HuH-7.5 (cell line): ENCODE measurements around the gene CRY1.
"Not testable (repeated sequence)": the region's sequence is repeated elsewhere in the genome, so short reads cannot be mapped to it uniquely, and the experiment has no call there.

Experiments
- DNase-seq: peaks from one replicate; pipeline ENCODE4 v3.0.0; 2011; ENCODE audit warnings: low spot score

CRY1 gene

DNA sequence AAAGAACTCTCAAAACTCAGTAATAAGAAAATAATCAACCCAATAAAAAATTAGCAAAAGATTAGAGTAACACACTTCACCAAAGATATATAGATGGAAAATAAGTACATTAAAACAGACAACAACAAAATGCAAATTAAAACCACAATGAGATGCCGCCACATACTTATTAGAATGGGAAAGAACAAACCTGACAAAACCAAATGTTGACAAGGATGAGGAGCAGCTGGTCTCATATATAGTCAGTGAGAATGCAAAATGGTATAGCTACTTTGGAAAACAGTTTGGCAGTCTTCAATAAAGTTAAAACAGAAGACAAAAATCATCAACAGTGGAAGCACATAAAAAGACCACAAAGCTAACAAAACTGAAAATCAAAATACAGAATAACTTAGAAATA is 29.1 kb downstream of the CRY1 start:
- DNase-seq, result no peak

DNA sequence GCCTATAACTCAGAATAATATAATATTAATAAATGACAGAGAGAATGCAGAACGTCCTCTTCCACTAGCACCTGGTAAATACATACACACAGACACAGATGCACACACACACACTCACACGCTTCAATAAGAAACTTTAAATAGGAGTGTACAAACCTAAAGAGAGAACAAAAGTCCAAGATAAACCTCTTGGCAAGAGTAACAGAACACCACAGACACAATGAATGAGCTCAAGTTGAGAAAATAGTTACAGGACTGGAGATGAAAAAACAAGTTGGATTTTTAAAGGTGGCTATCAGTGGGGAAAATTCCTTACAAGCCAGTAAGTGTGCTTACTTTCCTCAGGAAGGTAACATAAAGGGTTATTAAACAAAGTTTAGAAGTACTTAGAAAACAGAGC is 35.2 kb downstream of the CRY1 start:
- DNase-seq, result no peak

GRCh38 chr12:107057071-107057834 is 36.1 kb downstream of the CRY1 start:
- DNase-seq, result no peak

GRCh38 chr12:107053709-107054108 is 39.6 kb downstream of the CRY1 start:
- DNase-seq, result no peak

GRCh38 chr12:107045186-107045585 is 48.2 kb downstream of the CRY1 start:
- no peak for DNase-seq

DNA sequence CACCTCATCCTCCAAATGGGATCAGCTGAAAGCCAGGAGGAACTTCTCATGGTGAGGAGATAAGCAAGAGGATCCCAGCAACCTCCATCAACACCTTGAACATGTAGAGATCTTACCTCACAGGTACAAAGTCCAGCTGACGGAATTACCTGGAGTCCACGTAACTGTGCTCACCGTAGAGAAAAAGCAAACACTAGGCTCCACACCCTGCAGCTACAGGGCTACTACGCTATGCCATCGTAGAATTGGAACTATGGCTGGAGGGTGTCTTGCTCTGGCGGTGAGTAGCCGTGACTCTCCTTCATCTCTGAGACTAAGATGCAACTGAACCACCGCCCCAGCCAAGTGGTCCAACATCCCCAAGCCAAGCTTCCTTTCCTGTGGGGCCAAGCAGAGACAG is 50.5 kb downstream of the CRY1 start:
- no peak for DNase-seq

GRCh38 chr12:107035733-107036132 is 57.6 kb downstream of the CRY1 start:
- DNase-seq, result no peak

GRCh38 chr12:107033758-107034739 is 59.3 kb downstream of the CRY1 start:
- DNase-seq, result no peak

DNA sequence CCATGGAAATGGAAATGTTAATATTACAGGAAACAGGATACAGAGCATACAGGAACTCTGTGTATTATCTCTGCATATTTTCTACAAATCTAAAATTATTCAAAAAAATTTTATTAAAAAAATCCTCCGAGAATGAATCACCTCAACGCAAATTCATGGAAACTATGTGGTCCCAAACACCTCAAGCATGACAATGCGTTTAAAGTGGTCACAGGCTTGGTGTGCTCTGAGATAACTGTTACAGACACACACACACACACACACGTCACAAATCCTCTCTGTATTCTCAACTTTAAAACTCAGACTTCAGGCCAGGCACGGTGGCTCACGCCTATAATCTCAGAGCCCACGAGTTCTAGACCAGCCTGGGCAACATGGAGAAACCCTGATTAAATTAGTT is 61.1 kb downstream of the CRY1 start:
- no peak for DNase-seq

DNA sequence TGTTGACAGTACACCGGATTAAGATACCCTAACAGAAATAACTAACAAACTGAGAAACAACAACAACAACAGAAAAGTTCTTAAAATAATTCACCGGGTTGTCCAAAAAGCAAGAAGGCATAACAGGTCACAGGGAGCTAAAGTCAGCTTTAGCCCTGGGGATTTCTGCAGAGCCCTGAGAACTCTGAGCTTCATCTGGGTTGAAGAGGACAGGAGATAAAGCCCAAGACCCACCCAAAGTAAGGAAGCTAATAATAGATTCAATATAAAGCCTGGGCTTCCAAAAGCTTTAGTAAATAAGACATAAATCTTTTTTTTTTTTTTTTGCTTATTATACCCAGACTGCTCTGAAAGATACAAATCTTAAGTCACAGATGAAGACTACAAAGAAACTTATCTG is 62.3 kb downstream of the CRY1 start:
- DNase-seq, result no peak

DNA sequence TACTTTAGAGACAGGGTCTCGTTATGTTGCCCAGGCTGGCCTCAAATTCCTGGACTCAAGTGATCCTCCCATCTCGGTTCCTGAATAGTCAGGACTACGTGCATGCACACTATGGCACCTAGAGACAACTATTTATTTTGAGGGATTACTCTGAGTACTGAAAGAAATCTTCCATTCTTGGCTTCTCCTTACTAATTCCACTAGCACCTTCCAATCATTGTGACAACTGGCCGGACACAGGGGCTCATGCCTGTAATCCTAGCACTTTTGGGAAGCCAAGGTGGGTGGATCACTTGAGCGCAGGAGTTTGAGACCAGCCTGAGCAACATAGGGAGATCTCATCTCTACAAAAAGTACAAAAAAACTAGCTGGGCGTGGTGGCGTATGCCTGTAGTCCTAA is 64.3 kb downstream of the CRY1 start:
- DNase-seq, result no peak

GRCh38 chr12:107027636-107028053 is 65.7 kb downstream of the CRY1 start:
- no peak for DNase-seq

DNA sequence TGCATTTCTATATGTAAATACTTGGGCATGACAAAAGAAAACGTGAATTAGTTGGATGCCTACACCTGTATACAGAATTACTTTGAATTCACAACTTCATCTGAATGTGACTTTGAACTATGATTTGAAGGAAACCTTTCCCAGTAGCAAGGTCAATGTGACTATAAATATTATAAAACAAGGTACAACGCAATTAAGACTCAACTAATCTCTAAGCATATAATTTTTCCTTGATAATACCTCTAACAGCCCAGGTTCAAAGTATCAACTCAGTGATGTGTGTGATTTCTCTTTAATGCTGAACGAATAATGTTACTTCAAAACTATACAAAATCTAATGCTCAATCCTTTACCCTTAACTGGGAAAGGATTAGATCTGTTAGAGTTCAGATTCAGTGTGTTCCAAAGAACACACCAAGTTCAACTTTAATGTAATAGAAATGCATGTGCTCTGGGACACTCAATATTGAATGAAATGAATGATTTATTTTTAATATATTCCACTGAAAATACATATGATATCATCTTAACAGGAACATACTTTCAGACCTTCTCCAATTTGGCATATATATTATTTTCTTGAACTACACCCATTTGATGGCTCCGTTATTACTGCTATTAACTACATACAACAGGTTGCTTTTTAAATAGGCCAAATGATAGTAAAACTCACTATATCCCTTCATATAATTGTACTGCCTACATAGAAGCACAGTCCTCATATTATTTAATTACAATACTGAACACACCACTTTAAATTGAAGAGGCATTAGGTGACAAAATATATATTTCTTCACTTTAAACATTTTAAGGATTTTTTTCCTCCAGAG is 66.3 kb downstream of the CRY1 start:
- DNase-seq, result no peak

DNA sequence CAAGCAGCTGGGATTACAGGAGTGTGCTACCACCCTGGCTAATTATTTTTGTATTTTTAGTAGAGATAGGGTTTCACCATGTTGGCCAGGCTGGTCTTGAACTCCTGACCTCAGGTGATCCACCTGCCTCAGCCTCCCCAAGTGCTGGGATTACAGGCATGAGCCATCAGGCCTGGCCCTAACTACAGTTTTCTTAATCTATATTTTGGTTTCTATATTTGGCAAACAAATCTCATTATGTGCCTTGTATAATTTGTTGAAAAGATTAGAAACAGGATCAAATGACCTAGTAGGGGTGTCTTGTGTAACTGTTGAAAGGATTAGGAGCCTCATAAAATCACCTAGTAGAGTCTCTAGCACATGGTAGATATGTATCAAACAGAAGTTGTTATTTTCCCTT is 67.0 kb downstream of the CRY1 start:
- not testable (repeated sequence) for DNase-seq

GRCh38 chr12:107025671-107026070 is 67.7 kb downstream of the CRY1 start:
- no peak for DNase-seq

DNA sequence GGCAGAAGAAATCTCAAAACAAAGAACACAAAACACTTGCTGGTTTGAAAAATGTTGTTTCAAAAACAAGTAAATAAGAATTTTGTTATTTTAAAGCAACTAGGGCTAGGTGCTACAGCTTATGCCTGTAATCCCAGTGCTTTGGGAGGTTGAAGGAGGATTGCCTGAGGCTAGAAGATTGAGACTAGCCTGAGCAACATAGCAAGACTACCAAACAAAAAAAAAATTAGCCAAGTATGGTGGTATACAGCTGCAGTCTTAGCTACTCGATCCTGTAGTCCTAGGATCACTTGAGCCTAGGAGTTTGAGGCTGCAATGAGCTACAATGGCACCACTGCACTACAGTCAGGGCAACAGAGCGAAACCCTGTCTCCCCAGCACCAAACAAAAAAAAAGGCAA is 73.8 kb downstream of the CRY1 start:
- DNase-seq, result no peak

GRCh38 chr12:107017042-107017441 is 76.3 kb downstream of the CRY1 start:
- DNase-seq, result no peak

DNA sequence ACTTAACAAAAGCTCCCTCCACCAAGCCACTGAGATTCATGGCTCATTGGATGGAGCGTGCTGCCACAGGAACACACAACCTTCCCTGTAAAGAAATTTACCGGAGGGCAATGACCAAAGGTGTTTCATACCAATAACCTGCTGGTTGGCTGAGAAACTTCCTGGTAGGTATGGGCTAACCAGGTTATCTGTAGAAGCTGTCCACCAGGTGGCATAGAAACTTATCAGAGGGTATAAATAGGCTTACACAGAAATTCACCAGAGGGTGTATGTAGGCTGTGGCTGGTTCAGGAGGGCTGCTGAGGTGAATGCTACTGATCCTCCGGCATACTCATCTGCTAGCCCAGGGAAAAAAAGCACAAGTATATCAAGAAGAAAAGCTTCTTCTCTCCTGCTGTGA is 79.3 kb downstream of the CRY1 start:
- DNase-seq, result no peak

DNA sequence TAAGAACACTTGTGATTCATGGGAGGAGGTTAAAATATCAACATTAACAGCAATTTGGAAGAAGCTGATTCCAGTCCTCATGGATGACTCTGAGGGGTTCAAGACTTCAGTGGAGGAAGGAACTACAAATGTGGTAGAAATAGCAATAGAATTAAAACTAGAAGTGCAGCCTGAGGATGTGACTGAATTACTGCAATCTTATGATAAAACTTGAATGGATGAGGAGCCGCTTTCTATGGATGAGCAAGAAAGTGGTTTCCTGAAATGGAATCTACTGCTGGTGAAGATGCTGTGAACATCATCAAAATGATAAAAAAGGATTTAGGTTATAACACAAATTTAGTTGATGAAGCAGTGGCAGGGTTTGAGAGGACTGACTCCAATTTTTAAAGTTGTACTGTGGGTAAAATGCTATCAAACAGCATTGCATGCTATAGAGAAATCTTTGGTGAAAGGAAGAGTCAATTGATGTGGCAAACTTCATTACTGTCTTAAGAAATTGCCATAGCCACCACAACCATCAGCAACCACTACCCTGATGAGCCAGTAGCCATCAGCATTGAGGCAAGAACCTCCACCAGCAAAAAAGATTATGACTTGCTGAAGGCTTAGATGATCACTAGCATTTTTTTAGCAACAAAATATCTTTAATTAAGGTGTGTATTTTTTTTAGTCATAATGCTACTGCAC is 80.5 kb downstream of the CRY1 start:
- DNase-seq, result no peak

DNA sequence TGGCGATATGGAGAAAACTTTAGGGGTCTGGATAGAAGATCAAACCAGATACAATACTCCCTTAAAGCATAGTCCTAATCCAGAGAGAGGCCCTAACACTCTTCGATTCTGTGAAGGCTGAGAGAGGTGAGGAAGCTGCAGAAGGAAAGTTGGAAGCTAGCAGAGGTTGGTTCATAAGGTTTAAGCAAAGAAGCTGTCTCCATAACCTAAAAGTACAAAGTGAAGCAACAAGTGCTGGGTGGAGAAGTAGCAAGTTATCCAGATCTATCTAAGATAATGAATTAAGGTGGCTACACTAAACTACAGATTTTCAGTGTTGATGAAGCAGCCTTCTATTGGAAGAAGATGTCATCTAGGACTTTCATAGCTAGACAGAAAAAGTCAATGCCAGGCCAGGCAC is 81.8 kb downstream of the CRY1 start:
- DNase-seq, result no peak

GRCh38 chr12:107007411-107007810 is 85.9 kb downstream of the CRY1 start:
- DNase-seq, result no peak

- DNase-seq, result not testable (repeated sequence)
Measured at GRCh38 chr12:107002665-107003064, 90.7 kb downstream of the CRY1 start.
